IPS-15b (cell line): ENCODE results near the gene ATP6V0B.

Experiments
- H3K27me3 ChIP-seq: one replicate; pipeline ENCODE4 v1.6.1; 2013; ENCODE audit warnings: low read length; ENCODE audit not compliant: control insufficient read depth, insufficient read depth
- H3K36me3 ChIP-seq: one replicate; pipeline ENCODE4 v1.6.1; 2013; ENCODE audit warnings: low read length; ENCODE audit not compliant: control insufficient read depth, insufficient read depth
- H3K4me1 ChIP-seq: one replicate; pipeline ENCODE4 v1.6.1; 2013; ENCODE audit warnings: mild to moderate bottlenecking, low read length; ENCODE audit not compliant: control insufficient read depth, insufficient read depth
- H3K4me3 ChIP-seq: one replicate; pipeline ENCODE4 v1.5.1; 2013; ENCODE audit warnings: low read depth, low read length
- H3K9ac ChIP-seq: one replicate; pipeline ENCODE4 v1.6.1; 2013; ENCODE audit warnings: low read depth, mild to moderate bottlenecking, low read length
- H3K9me3 ChIP-seq: one replicate; pipeline ENCODE4 v1.6.1; 2013; ENCODE audit warnings: mild to moderate bottlenecking, low read length; ENCODE audit not compliant: control insufficient read depth, insufficient read depth

The ATP6V0B gene

GRCh38 chr1:43992232-43992995 is 17.7 kb downstream of the ATP6V0B start:
- Histone ChIP-seq H3K4me3 (peak overlapping the region; percentile 81), H3K27me3 (no peaks in the 10 kb centered on the region), H3K36me3 (peaks cover 4% of the 10 kb centered on the region), H3K4me1 (peaks cover 7% of the 10 kb centered on the region), H3K9ac (peak overlapping the region; percentile 73), H3K9me3 (no peaks in the 10 kb centered on the region)

GRCh38 chr1:43993206-43993914 is 18.6 kb downstream of the ATP6V0B start:
- Histone ChIP-seq H3K4me3 (no peak overlapping the region), H3K9ac (no peak overlapping the region), H3K36me3 (peaks cover 7% of the 10 kb centered on the region), H3K27me3 (no peaks in the 10 kb centered on the region), H3K9me3 (no peaks in the 10 kb centered on the region), H3K4me1 (peaks cover 7% of the 10 kb centered on the region)

- peaks cover 7% of the 10 kb centered on the region for H3K36me3 ChIP-seq
- H3K9me3 ChIP-seq: no peaks in the 10 kb centered on the region
- H3K27me3 ChIP-seq: no peaks in the 10 kb centered on the region
- H3K4me3 ChIP-seq: no peak overlapping the region
- no peak overlapping the region for H3K9ac ChIP-seq
- peaks cover 7% of the 10 kb centered on the region for H3K4me1 ChIP-seq
These were observed 19.3 kb downstream of the ATP6V0B start for GRCh38 chr1:43994071-43994470.

- no peaks in the 10 kb centered on the region for H3K9me3 ChIP-seq
- H3K9ac ChIP-seq: no peak overlapping the region
- no peak overlapping the region for H3K4me3 ChIP-seq
- H3K4me1 ChIP-seq: peaks cover 7% of the 10 kb centered on the region
- no peaks in the 10 kb centered on the region for H3K27me3 ChIP-seq
- peaks cover 7% of the 10 kb centered on the region for H3K36me3 ChIP-seq
These were observed 20.3 kb downstream of the ATP6V0B start for GRCh38 chr1:43994794-43995790.

- Histone ChIP-seq H3K27me3 (no peaks in the 10 kb centered on the region), H3K9ac (no peak overlapping the region), H3K4me3 (no peak overlapping the region), H3K36me3 (peaks cover 13% of the 10 kb centered on the region), H3K4me1 (peaks cover 7% of the 10 kb centered on the region), H3K9me3 (no peaks in the 10 kb centered on the region)
These were observed 21.4 kb downstream of the ATP6V0B start for GRCh38 chr1:43995984-43996732.

GRCh38 chr1:43996733-43997115 is 22.0 kb downstream of the ATP6V0B start:
- no peaks in the 10 kb centered on the region for H3K27me3 ChIP-seq
- peaks cover 7% of the 10 kb centered on the region for H3K4me1 ChIP-seq
- H3K9ac ChIP-seq: peak overlapping the region; percentile 47
- H3K36me3 ChIP-seq: peaks cover 13% of the 10 kb centered on the region
- no peak overlapping the region for H3K4me3 ChIP-seq
- no peaks in the 10 kb centered on the region for H3K9me3 ChIP-seq

- Histone ChIP-seq H3K4me3 (no peak overlapping the region), H3K4me1 (peaks cover 6% of the 10 kb centered on the region), H3K9me3 (no peaks in the 10 kb centered on the region), H3K9ac (no peak overlapping the region), H3K27me3 (no peaks in the 10 kb centered on the region), H3K36me3 (peaks cover 13% of the 10 kb centered on the region)
These were observed 22.7 kb downstream of the ATP6V0B start for GRCh38 chr1:43997295-43997999.

- Histone ChIP-seq H3K36me3 (peaks cover 13% of the 10 kb centered on the region), H3K9ac (no peak overlapping the region), H3K27me3 (no peaks in the 10 kb centered on the region), H3K4me1 (peaks cover 3% of the 10 kb centered on the region), H3K9me3 (no peaks in the 10 kb centered on the region), H3K4me3 (no peak overlapping the region)
These were observed 23.2 kb downstream of the ATP6V0B start for GRCh38 chr1:43998000-43998378.

- Histone ChIP-seq H3K9me3 (no peaks in the 10 kb centered on the region), H3K4me3 (no peak overlapping the region), H3K9ac (no peak overlapping the region), H3K36me3 (peaks cover 13% of the 10 kb centered on the region), H3K27me3 (no peaks in the 10 kb centered on the region), H3K4me1 (peaks cover 3% of the 10 kb centered on the region)
These were observed 24.7 kb downstream of the ATP6V0B start for GRCh38 chr1:43999455-43999854.

GRCh38 chr1:44000122-44000665 is 25.4 kb downstream of the ATP6V0B start:
- H3K4me1 ChIP-seq: no peaks in the 10 kb centered on the region
- no peaks in the 10 kb centered on the region for H3K27me3 ChIP-seq
- H3K9me3 ChIP-seq: no peaks in the 10 kb centered on the region
- H3K9ac ChIP-seq: no peak overlapping the region
- H3K4me3 ChIP-seq: no peak overlapping the region
- H3K36me3 ChIP-seq: peaks cover 13% of the 10 kb centered on the region
